Osteocyte (in vitro differentiated cells): ENCODE data around the gene ATP5MC3. TPM values are rescaled to one million over a fixed set of nuclear protein-coding genes. Genes with fewer than 3 reads are reported as not detected.
A peak's percentile ranks its signal among the peaks of the same experiment; 100 is the strongest.

ENCODE experiments used
- DNase-seq: peaks from one replicate; pipeline ENCODE4 v3.0.0; 2021; ENCODE audit warnings: mixed read lengths; ENCODE audit not compliant: unreplicated experiment; ENCODE audit errors: extremely low spot score
- H3K27ac Mint-ChIP-seq: one replicate; pipeline ENCODE4 v1.8.0; 2021; ENCODE audit warnings: mild to moderate bottlenecking, mixed read lengths; ENCODE audit not compliant: unreplicated experiment
- H3K27me3 Mint-ChIP-seq: one replicate; pipeline ENCODE4 v1.8.0; 2021; ENCODE audit warnings: mixed read lengths; ENCODE audit not compliant: unreplicated experiment
- H3K36me3 Mint-ChIP-seq: one replicate; pipeline ENCODE4 v1.8.0; 2021; ENCODE audit warnings: mixed read lengths; ENCODE audit not compliant: unreplicated experiment
- H3K4me1 Mint-ChIP-seq: one replicate; pipeline ENCODE4 v1.8.0; 2021; ENCODE audit warnings: mixed read lengths; ENCODE audit not compliant: unreplicated experiment
- H3K4me3 Mint-ChIP-seq: one replicate; pipeline ENCODE4 v1.8.0; 2021; ENCODE audit warnings: mild to moderate bottlenecking, moderate library complexity, mixed read lengths; ENCODE audit not compliant: unreplicated experiment
- H3K9me3 Mint-ChIP-seq: one replicate; pipeline ENCODE4 v1.8.0; 2021; ENCODE audit warnings: mixed read lengths; ENCODE audit not compliant: unreplicated experiment
- total RNA-seq: library from RNA; stranded (reverse); gene quantifications from 2 replicates; pipeline ENCODE4 v1.2.1, GENCODE V29; 2021
- TF ChIP-seq, protein P1 (sequence below): fragments of 200-600 bp; sonication (generic); IDR thresholded peaks from 2 replicates; pipeline ENCODE4 v1.5.0; 2021; ENCODE audit warnings: antibody characterized with exemption, mild to moderate bottlenecking, moderate library complexity

The ATP5MC3 gene
- total RNA-seq, 1 donor from 2014 or later = 155 TPM

DNA sequence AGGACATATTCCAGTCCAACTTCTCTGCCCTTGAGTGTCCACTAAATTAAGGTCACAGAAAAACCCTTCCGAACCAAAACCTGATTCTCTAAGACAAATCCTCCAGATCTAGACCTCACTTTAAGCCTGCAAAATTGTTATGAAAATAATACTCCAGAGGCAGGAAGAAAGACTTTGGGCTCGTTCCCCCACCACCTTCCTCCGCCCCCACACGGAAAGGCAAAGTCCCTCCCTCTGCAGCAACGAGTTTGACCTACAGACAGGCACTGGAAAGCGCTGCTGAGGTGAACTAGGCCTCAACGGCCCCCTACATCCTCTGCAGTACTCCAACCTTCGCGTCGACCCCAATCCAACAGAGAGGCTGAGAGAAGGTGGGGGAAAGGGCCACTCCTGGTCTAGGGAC is 808 bp downstream of the ATP5MC3 start:
- TF ChIP-seq, protein P1, sequence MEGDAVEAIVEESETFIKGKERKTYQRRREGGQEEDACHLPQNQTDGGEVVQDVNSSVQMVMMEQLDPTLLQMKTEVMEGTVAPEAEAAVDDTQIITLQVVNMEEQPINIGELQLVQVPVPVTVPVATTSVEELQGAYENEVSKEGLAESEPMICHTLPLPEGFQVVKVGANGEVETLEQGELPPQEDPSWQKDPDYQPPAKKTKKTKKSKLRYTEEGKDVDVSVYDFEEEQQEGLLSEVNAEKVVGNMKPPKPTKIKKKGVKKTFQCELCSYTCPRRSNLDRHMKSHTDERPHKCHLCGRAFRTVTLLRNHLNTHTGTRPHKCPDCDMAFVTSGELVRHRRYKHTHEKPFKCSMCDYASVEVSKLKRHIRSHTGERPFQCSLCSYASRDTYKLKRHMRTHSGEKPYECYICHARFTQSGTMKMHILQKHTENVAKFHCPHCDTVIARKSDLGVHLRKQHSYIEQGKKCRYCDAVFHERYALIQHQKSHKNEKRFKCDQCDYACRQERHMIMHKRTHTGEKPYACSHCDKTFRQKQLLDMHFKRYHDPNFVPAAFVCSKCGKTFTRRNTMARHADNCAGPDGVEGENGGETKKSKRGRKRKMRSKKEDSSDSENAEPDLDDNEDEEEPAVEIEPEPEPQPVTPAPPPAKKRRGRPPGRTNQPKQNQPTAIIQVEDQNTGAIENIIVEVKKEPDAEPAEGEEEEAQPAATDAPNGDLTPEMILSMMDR = no peak
- peak overlapping the region; percentile 90 for H3K27ac Mint-ChIP-seq
- H3K9me3 Mint-ChIP-seq = peaks cover 4% of the 10 kb centered on the region
- peaks cover 23% of the 10 kb centered on the region for H3K36me3 Mint-ChIP-seq
- peak overlapping the region; percentile 90 for H3K4me3 Mint-ChIP-seq
- H3K4me1 Mint-ChIP-seq = peaks cover 19% of the 10 kb centered on the region
- no peak for DNase-seq
- H3K27me3 Mint-ChIP-seq = no peaks in the 10 kb centered on the region

DNA sequence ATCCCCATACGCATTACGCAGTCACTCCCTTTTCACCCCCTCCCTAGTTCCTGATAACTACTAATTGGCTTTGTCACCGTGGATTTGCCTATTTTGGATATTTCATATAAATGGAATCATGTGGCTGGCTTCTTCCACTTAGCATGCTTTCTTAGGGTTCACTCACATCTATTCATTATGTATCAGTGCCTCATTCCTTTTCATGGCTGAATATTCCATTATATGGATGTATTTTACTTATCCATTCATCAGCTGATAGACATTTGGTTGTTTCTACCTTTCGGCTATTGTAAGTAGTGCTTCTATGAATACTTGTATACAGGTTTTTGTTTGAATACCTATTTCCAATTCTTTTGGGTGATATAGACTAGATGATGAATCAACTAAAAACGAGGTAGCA is 4.9 kb downstream of the ATP5MC3 start:
- peaks cover 23% of the 10 kb centered on the region for H3K36me3 Mint-ChIP-seq
- H3K9me3 Mint-ChIP-seq = no peaks in the 10 kb centered on the region
- no peak for DNase-seq
- H3K4me1 Mint-ChIP-seq = peaks cover 13% of the 10 kb centered on the region
- TF ChIP-seq, protein P1 = no peak
- H3K4me3 Mint-ChIP-seq = no peak overlapping the region
- H3K27me3 Mint-ChIP-seq = no peaks in the 10 kb centered on the region
- no peak overlapping the region for H3K27ac Mint-ChIP-seq

GRCh38 chr2:175175896-175176295 is 5.6 kb downstream of the ATP5MC3 start:
- no peaks in the 10 kb centered on the region for H3K9me3 Mint-ChIP-seq
- no peak overlapping the region for H3K4me3 Mint-ChIP-seq
- H3K27ac Mint-ChIP-seq = no peak overlapping the region
- TF ChIP-seq, protein P1 = no peak
- no peak for DNase-seq
- no peaks in the 10 kb centered on the region for H3K27me3 Mint-ChIP-seq
- peaks cover 12% of the 10 kb centered on the region for H3K4me1 Mint-ChIP-seq
- H3K36me3 Mint-ChIP-seq = peaks cover 23% of the 10 kb centered on the region

GRCh38 chr2:175175320-175175719 is 6.2 kb downstream of the ATP5MC3 start:
- no peaks in the 10 kb centered on the region for H3K27me3 Mint-ChIP-seq
- H3K9me3 Mint-ChIP-seq = no peaks in the 10 kb centered on the region
- DNase-seq = no peak
- peaks cover 7% of the 10 kb centered on the region for H3K4me1 Mint-ChIP-seq
- H3K36me3 Mint-ChIP-seq = peaks cover 23% of the 10 kb centered on the region
- TF ChIP-seq, protein P1 = no peak
- no peak overlapping the region for H3K27ac Mint-ChIP-seq
- H3K4me3 Mint-ChIP-seq = no peak overlapping the region

- Mint-ChIP-seq H3K27me3 (no peaks in the 10 kb centered on the region), H3K36me3 (no peaks in the 10 kb centered on the region), H3K9me3 (no peaks in the 10 kb centered on the region), H3K4me1 (peaks cover 20% of the 10 kb centered on the region), H3K4me3 (no peak overlapping the region), H3K27ac (no peak overlapping the region)
- no peak for DNase-seq
- TF ChIP-seq, protein P1 = no peak
Observed at GRCh38 chr2:175170659-175171304, 10.7 kb downstream of the ATP5MC3 start.
